Ovary (tissue), 3 donors: ENCODE results near the gene RBM33.

Experiments used
- POLR2A ChIP-seq: fragments of 450-650 bp; IDR thresholded peaks from one replicate; pipeline ENCODE4 v1.6.1; 2017; ENCODE audit warnings: antibody characterized with exemption, mild to moderate bottlenecking, moderate library complexity
- TF ChIP-seq, protein P1 (sequence below), 3 donors: fragments of 450-650 bp in 2 of 3; fragments of 200-600 bp in 1 of 3; IDR thresholded peaks; one replicate each; pipeline versions ENCODE4 v1.5.1 to v1.8.0; 2016 to 2022; ENCODE audit warnings: antibody characterized with exemption in 3 of 3, mild to moderate bottlenecking in 1 of 3
- donor health status: DM: no; HTN: no; CAD: no.

DNA sequence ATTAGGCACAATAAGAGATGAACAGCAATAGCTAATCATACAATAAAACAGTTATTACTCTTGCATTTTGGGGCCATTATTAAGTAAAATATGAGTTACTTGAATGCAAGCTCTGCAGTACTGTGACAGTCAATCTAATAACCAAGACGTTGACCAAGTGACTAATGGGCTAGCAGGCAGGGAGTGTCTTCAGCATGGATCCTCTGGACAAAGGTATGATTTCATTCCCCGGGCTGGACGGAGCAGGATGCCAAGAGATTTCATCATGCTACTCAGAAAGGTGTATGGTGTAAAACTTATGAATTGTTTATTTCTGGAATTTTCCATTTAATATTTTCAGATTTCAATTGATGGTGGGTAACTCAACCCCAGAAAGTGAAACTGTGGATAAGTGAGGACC is 86.9 kb downstream of the RBM33 start:
- TF ChIP-seq POLR2A: no peak
- TF ChIP-seq, protein P1, sequence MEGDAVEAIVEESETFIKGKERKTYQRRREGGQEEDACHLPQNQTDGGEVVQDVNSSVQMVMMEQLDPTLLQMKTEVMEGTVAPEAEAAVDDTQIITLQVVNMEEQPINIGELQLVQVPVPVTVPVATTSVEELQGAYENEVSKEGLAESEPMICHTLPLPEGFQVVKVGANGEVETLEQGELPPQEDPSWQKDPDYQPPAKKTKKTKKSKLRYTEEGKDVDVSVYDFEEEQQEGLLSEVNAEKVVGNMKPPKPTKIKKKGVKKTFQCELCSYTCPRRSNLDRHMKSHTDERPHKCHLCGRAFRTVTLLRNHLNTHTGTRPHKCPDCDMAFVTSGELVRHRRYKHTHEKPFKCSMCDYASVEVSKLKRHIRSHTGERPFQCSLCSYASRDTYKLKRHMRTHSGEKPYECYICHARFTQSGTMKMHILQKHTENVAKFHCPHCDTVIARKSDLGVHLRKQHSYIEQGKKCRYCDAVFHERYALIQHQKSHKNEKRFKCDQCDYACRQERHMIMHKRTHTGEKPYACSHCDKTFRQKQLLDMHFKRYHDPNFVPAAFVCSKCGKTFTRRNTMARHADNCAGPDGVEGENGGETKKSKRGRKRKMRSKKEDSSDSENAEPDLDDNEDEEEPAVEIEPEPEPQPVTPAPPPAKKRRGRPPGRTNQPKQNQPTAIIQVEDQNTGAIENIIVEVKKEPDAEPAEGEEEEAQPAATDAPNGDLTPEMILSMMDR (IDR thresholded peaks at IDR 0.05): no peak
